Karpas-422 (cell line): ENCODE results near the gene C7. TPM values are rescaled to one million over a fixed set of nuclear protein-coding genes. Genes with fewer than 3 reads are reported as not detected.

Experiments
- DNase-seq: peaks from one replicate; pipeline ENCODE4 v3.0.0-alpha.2; 2015
- H2AFZ ChIP-seq: fragments of 200-600 bp; sonication (generic); 2 replicates; pipeline ENCODE4 v1.6.1; 2014; ENCODE audit warnings: antibody characterized with exemption, low read length, mixed read lengths
- H3K27ac ChIP-seq: fragments of 200-600 bp; sonication (generic); 2 replicates; pipeline ENCODE4 v1.5.1; 2014; ENCODE audit warnings: mild to moderate bottlenecking, low read length, moderate library complexity
- H3K27me3 ChIP-seq: fragments of 200-600 bp; sonication (generic); 2 replicates; pipeline ENCODE4 v1.6.1; 2014; ENCODE audit warnings: low read length, mixed read lengths
- H3K36me3 ChIP-seq: fragments of 200-600 bp; sonication (generic); 2 replicates; pipeline ENCODE4 v1.6.1; 2014; ENCODE audit warnings: low read length, mixed read lengths; ENCODE audit not compliant: insufficient read depth
- H3K4me1 ChIP-seq: fragments of 200-600 bp; sonication (generic); 2 replicates; pipeline ENCODE4 v1.6.1; 2014; ENCODE audit warnings: mild to moderate bottlenecking, low read length, mixed read lengths
- H3K4me2 ChIP-seq: fragments of 200-600 bp; sonication (generic); 2 replicates; pipeline ENCODE4 v1.6.1; 2014; ENCODE audit warnings: low read length, low read depth, mild to moderate bottlenecking; ENCODE audit not compliant: poor library complexity, severe bottlenecking
- H3K4me3 ChIP-seq: fragments of 200-600 bp; sonication (generic); 2 replicates; pipeline ENCODE4 v1.5.1; 2014; ENCODE audit warnings: mild to moderate bottlenecking, antibody characterized with exemption, low read length, mixed read lengths
- H3K79me2 ChIP-seq: fragments of 200-600 bp; sonication (generic); 2 replicates; pipeline ENCODE4 v1.6.1; 2014; ENCODE audit warnings: mild to moderate bottlenecking, low read length, mixed read lengths
- H3K9ac ChIP-seq: fragments of 200-600 bp; sonication (generic); 2 replicates; pipeline ENCODE4 v1.6.0; 2014; ENCODE audit warnings: low read length
- H3K9me2 ChIP-seq: fragments of 200-600 bp; sonication (generic), shearing (Covaris generic); replicated peaks from 2 replicates; pipeline ENCODE4 v1.6.0; 2014; ENCODE audit warnings: mild to moderate bottlenecking, low read length, moderate library complexity; ENCODE audit not compliant: insufficient read depth
- H3K9me3 ChIP-seq: fragments of 300-700, 200-600 bp; sonication (generic); 2 replicates; pipeline ENCODE4 v1.6.1; 2014; ENCODE audit warnings: low read length, mixed read lengths
- H4K20me1 ChIP-seq: fragments of 200-600 bp; sonication (generic); 2 replicates; pipeline ENCODE4 v1.6.1; 2014; ENCODE audit warnings: mild to moderate bottlenecking, antibody characterized with exemption, low read length, low read depth; ENCODE audit not compliant: insufficient read depth
- total RNA-seq: library from RNA; depleted of rRNA; stranded (reverse); fragments of >200 nt; shearing (Covaris generic); gene quantifications from 2 replicates; pipeline ENCODE4 v1.2.3, GENCODE V29; 2014; ENCODE audit warnings: low replicate concordance

Gene C7
- total RNA-seq, 1 experiment from 2014 or later = not detected

GRCh38 chr5:40906351-40906751 is 2.9 kb upstream of the C7 start:
- Histone ChIP-seq H3K27me3 (no peaks in the 10 kb centered on the region), H3K9me2 (no peaks in the 10 kb centered on the region), H3K9me3 (no peaks in the 10 kb centered on the region), H3K4me3 (no peak overlapping the region), H3K4me1 (no peaks in the 10 kb centered on the region), H3K79me2 (no peaks in the 10 kb centered on the region), H4K20me1 (no peaks in the 10 kb centered on the region), H3K4me2 (no peak overlapping the region), H3K27ac (no peak overlapping the region), H3K9ac (no peak overlapping the region), H2AFZ (no peak overlapping the region), H3K36me3 (no peaks in the 10 kb centered on the region)
- DNase-seq = no peak

GRCh38 chr5:40909723-40910122 is 426 bp downstream of the C7 start:
- H3K4me2 ChIP-seq = no peak overlapping the region

DNA sequence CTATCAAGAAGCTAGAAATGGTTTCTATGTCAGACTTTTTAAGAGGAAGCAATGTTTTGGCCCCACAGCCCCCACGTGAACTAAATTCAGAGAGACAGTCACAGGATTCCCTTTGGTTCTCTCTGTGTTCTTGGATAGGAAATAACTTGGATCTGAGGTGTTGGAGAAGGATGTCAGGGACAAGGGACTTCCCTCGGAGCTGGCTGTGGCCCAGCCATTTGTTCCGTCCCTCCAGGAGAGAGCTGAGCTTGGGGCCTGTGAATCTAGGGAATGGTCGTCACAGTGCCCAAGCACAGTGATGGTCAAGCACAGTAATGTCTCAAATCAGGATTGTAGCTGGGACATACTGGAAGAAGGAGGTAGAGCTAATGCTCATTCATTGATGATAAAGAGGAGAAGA is 2.0 kb downstream of the C7 start:
- Histone ChIP-seq H3K9ac (no peak overlapping the region), H3K4me1 (0 out of 2 replicates have a peak, but pooled peaks cover 3% of the 10 kb centered on the region), H3K27ac (no peak overlapping the region), H3K27me3 (no peaks in the 10 kb centered on the region), H2AFZ (no peak overlapping the region), H3K36me3 (no peaks in the 10 kb centered on the region), H4K20me1 (no peaks in the 10 kb centered on the region), H3K4me2 (no peak overlapping the region), H3K4me3 (no peak overlapping the region), H3K79me2 (no peaks in the 10 kb centered on the region), H3K9me2 (no peaks in the 10 kb centered on the region), H3K9me3 (no peaks in the 10 kb centered on the region)
- DNase-seq = no peak

More at GRCh38 chr5:40909723-40910122, 426 bp downstream of the C7 start:
- Histone ChIP-seq H4K20me1 (no peaks in the 10 kb centered on the region), H2AFZ (no peak overlapping the region), H3K4me1 (no peaks in the 10 kb centered on the region), H3K9ac (no peak overlapping the region), H3K4me3 (no peak overlapping the region), H3K9me2 (no peaks in the 10 kb centered on the region), H3K36me3 (no peaks in the 10 kb centered on the region), H3K9me3 (no peaks in the 10 kb centered on the region), H3K27me3 (no peaks in the 10 kb centered on the region), H3K79me2 (no peaks in the 10 kb centered on the region), H3K27ac (no peak overlapping the region)
- DNase-seq = no peak

- H2AFZ ChIP-seq = no peak overlapping the region; the same call in 1 of the 2 replicates
- H3K4me2 ChIP-seq = peak overlapping the region; percentile 23
Observed at GRCh38 chr5:40914835-40915234, 5.5 kb downstream of the C7 start.

GRCh38 chr5:40915341-40915926 is 6.1 kb downstream of the C7 start:
- Histone ChIP-seq H3K27me3 (no peaks in the 10 kb centered on the region), H3K9me2 (no peaks in the 10 kb centered on the region), H3K4me3 (no peak overlapping the region; the same call in 1 of the 2 replicates), H3K36me3 (no peaks in the 10 kb centered on the region), H3K9me3 (no peaks in the 10 kb centered on the region), H3K9ac (no peak overlapping the region), H3K4me2 (peak overlapping the region; percentile 23), H4K20me1 (no peaks in the 10 kb centered on the region), H3K79me2 (no peaks in the 10 kb centered on the region), H2AFZ (no peak overlapping the region; the same call in 1 of the 2 replicates), H3K4me1 (0 out of 2 replicates have a peak, but pooled peaks cover 3% of the 10 kb centered on the region), H3K27ac (no peak overlapping the region)
- DNase-seq = no peak

More at GRCh38 chr5:40914835-40915234, 5.5 kb downstream of the C7 start:
- Histone ChIP-seq H3K27ac (no peak overlapping the region), H3K36me3 (no peaks in the 10 kb centered on the region), H3K27me3 (no peaks in the 10 kb centered on the region), H3K9me3 (no peaks in the 10 kb centered on the region), H4K20me1 (no peaks in the 10 kb centered on the region), H3K9ac (no peak overlapping the region), H3K9me2 (no peaks in the 10 kb centered on the region), H3K4me3 (no peak overlapping the region; the same call in 1 of the 2 replicates), H3K4me1 (0 out of 2 replicates have a peak, but pooled peaks cover 3% of the 10 kb centered on the region), H3K79me2 (no peaks in the 10 kb centered on the region)
- no peak for DNase-seq

DNA sequence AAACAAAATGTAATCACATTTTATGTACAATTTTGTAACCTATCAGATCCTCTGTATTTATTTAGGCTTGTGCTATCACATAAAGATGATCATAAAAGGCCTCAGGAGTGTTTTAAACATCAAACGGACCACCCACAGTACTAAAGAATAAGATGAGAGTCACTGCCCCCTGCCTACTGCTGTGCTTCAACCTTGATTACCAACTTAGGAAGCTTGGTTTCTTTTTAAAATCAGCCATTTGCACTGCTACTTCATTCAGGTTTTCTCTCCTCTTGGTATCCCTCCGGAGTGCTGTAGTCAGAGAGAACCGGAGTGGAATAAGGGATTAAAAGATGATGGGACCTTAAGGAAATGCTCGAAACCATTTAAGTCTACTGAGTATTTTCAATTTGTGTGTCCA is 6.9 kb downstream of the C7 start:
- Histone ChIP-seq H3K9me3 (no peaks in the 10 kb centered on the region), H3K27me3 (no peaks in the 10 kb centered on the region), H3K4me2 (no peak overlapping the region)

DNA sequence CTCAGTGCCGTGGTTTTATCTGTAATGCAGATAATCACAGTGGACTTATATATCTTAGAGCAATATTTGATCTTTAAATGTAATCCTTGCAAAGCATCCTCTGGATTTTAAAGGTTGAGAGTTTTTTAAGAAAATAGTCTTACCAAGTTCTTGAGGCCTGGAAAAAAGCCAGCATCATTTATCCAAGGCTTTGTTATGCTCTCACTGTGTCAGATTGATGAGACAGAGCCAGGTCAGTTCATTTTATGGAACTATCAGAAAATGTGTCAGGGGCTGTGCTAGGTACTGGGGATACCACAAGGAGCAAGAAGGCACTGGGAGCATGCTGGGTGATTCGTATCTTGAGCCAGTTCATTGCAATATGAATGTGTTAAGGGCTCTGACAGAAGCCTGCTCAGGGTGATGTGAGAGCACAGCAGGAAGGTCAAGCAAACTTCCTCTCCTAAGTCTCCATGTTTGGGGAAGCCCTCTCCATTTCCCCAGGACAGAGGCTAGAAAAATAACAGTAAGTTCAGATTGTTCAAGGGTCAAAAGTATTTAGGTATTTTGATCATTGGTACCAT is 19.7 kb downstream of the C7 start:
- H2AFZ ChIP-seq = no peak overlapping the region
- DNase-seq = no peak
- no peaks in the 10 kb centered on the region for H3K79me2 ChIP-seq
- no peak overlapping the region for H3K4me3 ChIP-seq
- H3K9me2 ChIP-seq = no peaks in the 10 kb centered on the region
- no peak overlapping the region for H3K9ac ChIP-seq
- no peaks in the 10 kb centered on the region; the same call in 1 of the 2 replicates for H3K27me3 ChIP-seq
- H3K36me3 ChIP-seq = no peaks in the 10 kb centered on the region
- no peaks in the 10 kb centered on the region for H3K4me1 ChIP-seq
- no peak overlapping the region for H3K4me2 ChIP-seq
- H4K20me1 ChIP-seq = no peaks in the 10 kb centered on the region
- no peaks in the 10 kb centered on the region; the same call in 1 of the 2 replicates for H3K9me3 ChIP-seq
- H3K27ac ChIP-seq = no peak overlapping the region

More for the DNA sequence above, 6.9 kb downstream of the C7 start:
- H3K27ac ChIP-seq = no peak overlapping the region
- H2AFZ ChIP-seq = no peak overlapping the region
- 0 out of 2 replicates have a peak, but pooled peaks cover 3% of the 10 kb centered on the region for H3K4me1 ChIP-seq
- H3K36me3 ChIP-seq = no peaks in the 10 kb centered on the region
- no peaks in the 10 kb centered on the region for H3K9me2 ChIP-seq
- H3K4me3 ChIP-seq = no peak overlapping the region
- no peaks in the 10 kb centered on the region for H4K20me1 ChIP-seq
- no peaks in the 10 kb centered on the region for H3K79me2 ChIP-seq
- no peak for DNase-seq
- no peak overlapping the region for H3K9ac ChIP-seq

- Histone ChIP-seq H3K27me3 (no peaks in the 10 kb centered on the region), H3K4me1 (no peaks in the 10 kb centered on the region), H4K20me1 (no peaks in the 10 kb centered on the region), H2AFZ (no peak overlapping the region), H3K4me2 (no peak overlapping the region), H3K4me3 (no peak overlapping the region), H3K9me3 (no peaks in the 10 kb centered on the region), H3K36me3 (no peaks in the 10 kb centered on the region), H3K9ac (no peak overlapping the region), H3K27ac (no peak overlapping the region), H3K79me2 (no peaks in the 10 kb centered on the region), H3K9me2 (no peaks in the 10 kb centered on the region)
- no peak for DNase-seq
Observed at GRCh38 chr5:40932766-40933165, 23.5 kb downstream of the C7 start.
